A549 (cell line): ENCODE results near the gene TBRG4. TPM values are rescaled to one million over a fixed set of nuclear protein-coding genes. Genes with fewer than 3 reads are reported as not detected.

Experiments used
- ATAC-seq, 2 experiments: fragments of 200-7000 bp in 1 of 2; fragments of >200 bp in 1 of 2; cut with Nextera tagmentation in 1 of 2; cut with Tn5 transposase in 1 of 2; 3 replicates each; pipeline versions ENCODE4 v1.8.0 to v1.9.1; 2018 to 2020; ENCODE audit warnings: mild to moderate bottlenecking in 1 of 2, moderate library complexity in 1 of 2
- CTCF ChIA-PET: fragments of 300-600 bp; sonication (Branson Sonifier 250); formaldehyde crosslinking; extraction: SDS; loops from one replicate; lab custom pipeline; 2021; ENCODE audit warnings: antibody characterized with exemption, inconsistent platforms; lab: Yijun Ruan, JAX
- POLR2A ChIA-PET: fragments of 350-600 bp; formaldehyde crosslinking; extraction: SDS; loops from one replicate; lab custom pipeline; 2021; ENCODE audit warnings: antibody characterized with exemption, inconsistent platforms; lab: Yijun Ruan, JAX
- DNase-seq, 2 experiments: peaks; one replicate each; pipeline versions ENCODE4 v3.0.0 to v3.0.0-alpha.2; 2011 to 2016; ENCODE audit warnings: low read depth in 1 of 2, low spot score in 1 of 2
- FAIRE-seq: peaks from 2 replicates; lab custom pipeline; 2011; peaks lifted over from hg19 to GRCh38; lab: Jason Lieb, UNC
- H3K27ac ChIP-seq, 2 experiments: fragments of >200 bp; sonication (Bioruptor Twin); formaldehyde crosslinking; 3 replicates each; pipeline ENCODE4 v1.5.1; 2016 to 2017
- H3K4me1 ChIP-seq: fragments of >200 bp; sonication (Bioruptor Twin); formaldehyde crosslinking; 3 replicates; pipeline ENCODE4 v1.6.1; 2016
- H3K4me2 ChIP-seq: fragments of >200 bp; sonication (Bioruptor Twin); formaldehyde crosslinking; 3 replicates; pipeline ENCODE4 v1.6.1; 2016
- H3K4me3 ChIP-seq: fragments of >200 bp; sonication (Bioruptor Twin); formaldehyde crosslinking; 3 replicates; pipeline ENCODE4 v1.5.1; 2016
- H3K9me3 ChIP-seq: fragments of >200 bp; sonication (Bioruptor Twin); formaldehyde crosslinking; 3 replicates; pipeline ENCODE4 v1.6.1; 2016
- ATOH8 ChIP-seq: fragments of 250-450 bp; sonication (Bioruptor Pico); IDR thresholded peaks from 2 replicates; pipeline ENCODE4 v1.5.0; 2020; ENCODE audit warnings: low read depth, mild to moderate bottlenecking, moderate library complexity
- BHLHE40 ChIP-seq: IDR thresholded peaks from 2 replicates; pipeline ENCODE4 v1.6.1; 2012; ENCODE audit warnings: low read depth, low read length, inconsistent platforms
- CBX2 ChIP-seq: fragments of 200-600 bp; sonication (generic); IDR thresholded peaks from 2 replicates; pipeline ENCODE4 v1.6.1; 2016; ENCODE audit warnings: low read depth, mild to moderate bottlenecking, borderline replicate concordance
- CEBPB ChIP-seq, 2 experiments: fragments of >200 bp in 1 of 2; sonication (Bioruptor Twin) in 1 of 2; formaldehyde crosslinking in 1 of 2; IDR thresholded peaks; 2 replicates each; pipeline ENCODE4 v1.6.1; 2012 to 2016
- CHD2 ChIP-seq: fragments of 150-350 bp; IDR thresholded peaks from 2 replicates; pipeline ENCODE4 v1.6.1; 2014; ENCODE audit warnings: low read length; ENCODE audit not compliant: partially characterized antibody
- E2F6 ChIP-seq: IDR thresholded peaks from 2 replicates; pipeline ENCODE4 v1.6.1; 2012; ENCODE audit warnings: low read depth, borderline replicate concordance
- EHF ChIP-seq: fragments of 250-450 bp; sonication (Bioruptor Pico); IDR thresholded peaks from 2 replicates; pipeline ENCODE4 v1.5.0; 2020; ENCODE audit warnings: mild to moderate bottlenecking
- EP300 ChIP-seq, 2 experiments: fragments of >200 bp; sonication (Bioruptor Twin); formaldehyde crosslinking; IDR thresholded peaks; 2 replicates in 1 of 2; 3 replicates in 1 of 2; pipeline ENCODE4 v1.6.1; 2016 to 2017
- ESRRA ChIP-seq: fragments of 150-350 bp; IDR thresholded peaks from 2 replicates; pipeline ENCODE4 v1.6.1; 2014; ENCODE audit warnings: mild to moderate bottlenecking, low read length, borderline replicate concordance
- FOXS1 ChIP-seq: fragments of 250-450 bp; sonication (Bioruptor Pico); IDR thresholded peaks from 2 replicates; pipeline ENCODE4 v1.5.0; 2020; ENCODE audit warnings: mild to moderate bottlenecking, moderate library complexity
- GATA3 ChIP-seq: IDR thresholded peaks from 2 replicates; pipeline ENCODE4 v1.6.1; 2012; ENCODE audit warnings: borderline replicate concordance
- HDAC2 ChIP-seq: fragments of 200-600 bp; sonication (generic); IDR thresholded peaks from 2 replicates; pipeline ENCODE4 v1.6.1; 2016
- HEYL ChIP-seq: fragments of 250-450 bp; sonication (Bioruptor Pico); IDR thresholded peaks from 2 replicates; pipeline ENCODE4 v1.8.0; 2021; ENCODE audit warnings: mild to moderate bottlenecking, moderate library complexity
- HOXA7 ChIP-seq: fragments of 250-450 bp; sonication (Bioruptor Pico); IDR thresholded peaks from 2 replicates; pipeline ENCODE4 v1.5.0; 2020; ENCODE audit warnings: mild to moderate bottlenecking, moderate library complexity
- HOXB13 ChIP-seq: fragments of 250-450 bp; sonication (Bioruptor Pico); IDR thresholded peaks from 2 replicates; pipeline ENCODE4 v1.5.0; 2020; ENCODE audit warnings: low read depth, mild to moderate bottlenecking, moderate library complexity
- HOXB5 ChIP-seq: fragments of 250-450 bp; sonication (Bioruptor Pico); IDR thresholded peaks from 2 replicates; pipeline ENCODE4 v1.5.0; 2020; ENCODE audit warnings: mild to moderate bottlenecking, moderate library complexity
- JUN ChIP-seq, 2 experiments: fragments of >200 bp; sonication (Bioruptor Twin); formaldehyde crosslinking; IDR thresholded peaks; 2 replicates in 1 of 2; 3 replicates in 1 of 2; pipeline ENCODE4 v1.6.1; 2016 to 2017
- JUNB ChIP-seq: fragments of >200 bp; sonication (Bioruptor Twin); formaldehyde crosslinking; IDR thresholded peaks from 2 replicates; pipeline ENCODE4 v1.6.1; 2016
- KDM5A ChIP-seq: fragments of 200-600 bp; sonication (generic); IDR thresholded peaks from 2 replicates; pipeline ENCODE4 v1.6.1; 2016; ENCODE audit warnings: antibody characterized with exemption, mild to moderate bottlenecking
- MAFK ChIP-seq: fragments of 450-650 bp; IDR thresholded peaks from 2 replicates; pipeline ENCODE4 v1.6.1; 2014; ENCODE audit not compliant: partially characterized antibody
- MAX ChIP-seq: IDR thresholded peaks from 2 replicates; pipeline ENCODE4 v1.6.1; 2012
- PBX3 ChIP-seq: IDR thresholded peaks from 2 replicates; pipeline ENCODE4 v1.6.1; 2012
- PHF8 ChIP-seq: fragments of 200-600 bp; sonication (generic); IDR thresholded peaks from 2 replicates; pipeline ENCODE4 v1.6.1; 2016; ENCODE audit warnings: low read depth, mild to moderate bottlenecking, antibody characterized with exemption, moderate library complexity, borderline replicate concordance
- RAD21 ChIP-seq, 2 experiments: fragments of >200 bp in 1 of 2; sonication (Bioruptor Twin) in 1 of 2; formaldehyde crosslinking in 1 of 2; IDR thresholded peaks in 1 of 2; conservative IDR thresholded peaks in 1 of 2; 2 replicates in 1 of 2; 3 replicates in 1 of 2; pipeline ENCODE4 v1.6.1; 2012 to 2018; ENCODE audit warnings: inconsistent platforms in 1 of 2
- RFX5 ChIP-seq: fragments of 450-650 bp; IDR thresholded peaks from 2 replicates; pipeline ENCODE4 v1.7.1; 2014; ENCODE audit warnings: antibody characterized with exemption, mild to moderate bottlenecking, moderate library complexity
- SMC3 ChIP-seq: fragments of >200 bp; sonication (Bioruptor Twin); formaldehyde crosslinking; IDR thresholded peaks from 3 replicates; pipeline ENCODE4 v1.6.1; 2018; ENCODE audit warnings: inconsistent platforms
- ZFP36 ChIP-seq: fragments of 450-650 bp; IDR thresholded peaks from 2 replicates; pipeline ENCODE4 v1.6.1; 2014; ENCODE audit warnings: borderline replicate concordance; ENCODE audit not compliant: partially characterized antibody
- ZNF302 ChIP-seq: fragments of 250-450 bp; sonication (Bioruptor Pico); IDR thresholded peaks from 2 replicates; pipeline ENCODE4 v1.9.0; 2021; ENCODE audit warnings: inconsistent platforms, mild to moderate bottlenecking, moderate library complexity
- WGBS: methylation state at CpG from one replicate; pipeline ENCODE4 v1.1.6; 2017; ENCODE audit errors: missing lambda C conversion rate; 5-methylcytosine and 5-hydroxymethylcytosine counted together
- polyA plus RNA-seq, 4 experiments: library from polyadenylated mRNA; depleted of rRNA in 3 of 4; stranded (reverse); fragments of >200 nt; fragmentation: RNase III in 1 of 4; extraction: RNeasy Plus Mini Kit Qiagen cat#74134 plus additional on column Dnase treatment in 1 of 4; gene quantifications; 2 replicates in 3 of 4; 3 replicates in 1 of 4; pipeline ENCODE4 v1.2.3, GENCODE V29; 2011 to 2017

The TBRG4 gene
- polyA plus RNA-seq, 2 of the 4 experiments (the other 2 are of a cell fraction): 88.8 to 100 TPM

GRCh38 chr7:45119550-45119949 is 8.1 kb upstream of the TBRG4 start (continued):
- TF ChIP-seq PBX3: no peak
- no peak for TF ChIP-seq JUN (IDR thresholded peaks at IDR 0.05)
- TF ChIP-seq HDAC2: no peak

GRCh38 chr7:45118889-45119331 is 7.4 kb upstream of the TBRG4 start:
- Histone ChIP-seq H3K9me3 (no peaks in the 10 kb centered on the region), H3K4me1 (no peaks in the 10 kb centered on the region), H3K27ac (no peak overlapping the region), H3K4me2 (no peak overlapping the region), H3K4me3 (no peak overlapping the region)
- ATAC-seq (0 out of 6 replicates have a peak, but pooled peaks of 1 of the 2 experiments have one; percentile 24), FAIRE-seq (no peak), DNase-seq (no peak)
- ChIA-PET CTCF (interaction anchor here (0.7 to 5.0 kb wide), 3 partner anchors 9 to 878 kb away, joined by 3 to 37 read pairs (median 3); no protein-coding TSS in a partner anchor), POLR2A (no interaction called here)
- WGBS: no CpG with 5 or more reads among the region's 3 CpGs
- no peak for TF ChIP-seq FOXS1 (CRISPR knock-in tag)
- TF ChIP-seq CEBPB (IDR thresholded peaks at IDR 0.05): no peak
- TF ChIP-seq PHF8: no peak
- TF ChIP-seq MAX: no peak
- TF ChIP-seq EHF (CRISPR knock-in tag): no peak
- no peak for TF ChIP-seq ESRRA
- TF ChIP-seq BHLHE40: no peak
- no peak for TF ChIP-seq KDM5A
- TF ChIP-seq ZNF302 (CRISPR knock-in tag): no peak
- no peak for TF ChIP-seq CBX2
- TF ChIP-seq ZFP36: no peak
- no peak for TF ChIP-seq HOXA7
- TF ChIP-seq HEYL (CRISPR knock-in tag): no peak
- TF ChIP-seq JUNB: no peak
- TF ChIP-seq HOXB13 (CRISPR knock-in tag): no peak
- TF ChIP-seq GATA3: no peak
- no peak for TF ChIP-seq MAFK

- CTCF ChIA-PET: interaction anchor here (0.7 to 5.0 kb wide), 3 partner anchors 18 to 877 kb away, joined by 3 to 37 read pairs (median 4); no protein-coding TSS in a partner anchor
Observed at GRCh38 chr7:45118292-45118691, 6.8 kb upstream of the TBRG4 start.

More at GRCh38 chr7:45118292-45118691, 6.8 kb upstream of the TBRG4 start:
- no peak for FAIRE-seq
- no peak overlapping the region for H3K4me3 ChIP-seq
- no peak overlapping the region for H3K27ac ChIP-seq
- no peaks in the 10 kb centered on the region for H3K9me3 ChIP-seq
- TF ChIP-seq SMC3 (no peak), E2F6 (no peak), HOXB5 (CRISPR knock-in tag) (no peak), FOXS1 (CRISPR knock-in tag) (no peak), RAD21 (conservative IDR thresholded peaks at IDR 0.05 in 1 of 2, IDR thresholded peaks at IDR 0.05 in 1 of 2) (no peak), EP300 (IDR thresholded peaks at IDR 0.05) (no peak), RFX5 (no peak), CHD2 (no peak), ATOH8 (CRISPR knock-in tag) (no peak)
- POLR2A ChIA-PET: no interaction called here
- 66% methylated on average over 4 of the region's 4 CpGs for WGBS
- ATAC-seq: no peak
- DNase-seq: no peak
- no peak overlapping the region for H3K4me2 ChIP-seq
- no peaks in the 10 kb centered on the region for H3K4me1 ChIP-seq
